ENCODE measurements around the gene RNF217.
"Not testable (repeated sequence)": the region's sequence is repeated elsewhere in the genome, so short reads cannot be mapped to it uniquely, and the experiment has no call there.

Gene RNF217, protein sequence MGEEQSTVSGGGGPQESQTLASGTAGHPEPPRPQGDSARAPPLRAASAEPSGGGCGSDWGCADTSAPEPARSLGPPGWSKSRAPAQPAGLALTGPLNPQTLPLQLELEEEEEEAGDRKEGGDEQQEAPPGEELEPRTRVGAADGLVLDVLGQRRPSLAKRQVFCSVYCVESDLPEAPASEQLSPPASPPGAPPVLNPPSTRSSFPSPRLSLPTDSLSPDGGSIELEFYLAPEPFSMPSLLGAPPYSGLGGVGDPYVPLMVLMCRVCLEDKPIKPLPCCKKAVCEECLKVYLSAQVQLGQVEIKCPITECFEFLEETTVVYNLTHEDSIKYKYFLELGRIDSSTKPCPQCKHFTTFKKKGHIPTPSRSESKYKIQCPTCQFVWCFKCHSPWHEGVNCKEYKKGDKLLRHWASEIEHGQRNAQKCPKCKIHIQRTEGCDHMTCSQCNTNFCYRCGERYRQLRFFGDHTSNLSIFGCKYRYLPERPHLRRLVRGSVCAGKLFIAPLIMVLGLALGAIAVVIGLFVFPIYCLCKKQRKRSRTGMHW

DNA sequence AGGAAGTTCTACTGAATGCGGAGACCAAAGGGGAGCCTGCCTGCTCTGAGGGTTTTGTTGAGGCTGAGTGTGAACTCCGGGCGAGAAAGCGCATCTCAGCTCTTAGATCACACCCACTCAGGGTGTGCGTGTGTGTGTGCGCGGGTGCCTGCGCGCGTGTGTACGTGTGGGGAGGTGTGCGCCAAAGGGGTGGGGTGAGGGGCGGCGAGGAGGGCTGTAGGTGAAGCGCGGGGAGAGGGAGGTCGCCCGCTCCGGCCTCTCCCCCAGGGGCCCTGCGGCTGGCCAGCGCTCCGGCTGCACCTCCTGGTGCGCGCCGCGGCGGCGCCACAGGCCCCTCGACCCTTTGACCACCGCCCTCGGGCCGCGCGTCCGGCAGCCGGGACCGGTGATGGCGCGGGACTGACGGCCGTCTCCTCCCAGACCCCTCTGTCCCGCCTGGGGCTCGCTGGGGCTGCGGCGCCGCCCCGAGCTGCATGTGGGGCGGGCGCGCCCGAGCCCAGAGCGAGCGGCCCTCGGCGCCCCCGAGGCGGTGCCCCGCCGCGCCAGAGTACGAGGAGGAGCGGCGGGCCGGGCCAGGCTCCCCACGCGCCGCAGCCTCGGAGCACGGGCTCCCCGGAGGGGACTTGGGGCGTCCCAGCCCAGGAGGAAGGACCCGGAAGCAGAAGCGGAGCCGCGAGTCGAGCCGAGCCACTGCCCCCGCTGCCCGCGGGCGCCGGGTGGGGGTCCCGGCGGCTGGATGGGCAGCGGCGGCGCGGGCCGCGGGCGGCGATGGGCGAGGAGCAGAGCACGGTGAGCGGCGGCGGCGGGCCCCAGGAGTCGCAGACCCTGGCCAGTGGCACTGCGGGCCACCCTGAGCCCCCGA lies at the start of gene RNF217:
Gene RNF217 (plus strand): TSS at position 661 of the 862 bp plus-strand sequence. CDS start 108 bp downstream, at position 769.
- no peak for DNase-seq

DNA sequence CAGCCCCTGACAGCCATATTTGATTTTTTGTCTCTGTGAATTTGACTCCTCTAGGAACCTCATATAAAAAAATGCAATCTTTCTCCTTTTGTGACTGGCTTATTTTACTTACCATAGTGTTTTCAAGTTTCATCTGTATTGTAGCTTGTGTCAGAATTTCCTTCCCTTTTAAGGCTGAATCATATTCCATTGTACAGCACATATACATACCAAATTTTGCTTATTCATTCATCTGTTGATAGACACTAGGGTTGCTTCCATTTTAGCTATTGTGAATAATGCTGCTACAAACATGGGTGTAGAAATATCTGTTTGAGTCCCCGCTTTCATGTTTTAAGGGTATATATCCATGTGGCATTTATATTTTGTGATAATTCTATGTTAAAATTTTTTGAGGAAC lies 49.2 kb upstream of the RNF217 start:
- no peak for DNase-seq

DNA sequence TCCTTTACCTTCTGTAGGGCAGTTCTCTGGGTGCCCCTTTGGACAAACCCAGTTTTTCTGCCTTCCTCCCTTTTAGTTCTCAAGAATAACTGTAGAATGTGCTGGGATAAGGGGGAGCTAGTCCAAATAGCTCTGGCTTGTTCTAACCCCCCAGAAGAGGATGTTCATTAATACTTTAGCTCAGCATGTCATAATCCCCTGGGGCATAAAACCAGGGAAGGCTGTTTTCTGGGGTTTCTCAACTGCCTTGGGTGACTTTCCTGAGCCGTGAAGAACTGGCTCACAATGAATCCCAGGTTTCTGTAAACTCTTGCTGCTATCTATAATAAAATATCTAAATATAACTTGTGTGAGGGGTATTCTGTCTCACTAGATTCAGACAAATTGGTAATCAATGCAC lies 44.5 kb upstream of the RNF217 start:
- no peak for DNase-seq

DNA sequence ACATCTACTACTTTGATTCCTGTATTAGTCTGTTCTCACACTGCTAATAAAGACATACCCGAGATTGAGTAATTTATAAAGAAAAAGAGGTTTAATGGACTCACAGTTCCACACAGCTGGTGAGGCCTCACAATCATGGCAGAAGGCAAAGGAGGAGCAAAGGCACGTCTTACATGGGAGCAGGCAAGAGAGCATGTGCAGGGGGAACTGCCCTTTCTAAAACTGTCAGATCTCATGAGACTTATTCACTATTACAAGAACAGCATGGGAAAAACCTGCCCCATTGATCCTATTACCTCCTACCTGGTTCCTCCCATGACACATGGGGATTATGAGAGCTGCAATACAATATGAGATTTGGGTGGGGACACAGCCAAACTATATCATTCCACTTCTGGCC lies 42.5 kb upstream of the RNF217 start:
- DNase-seq: not testable (repeated sequence)

DNA sequence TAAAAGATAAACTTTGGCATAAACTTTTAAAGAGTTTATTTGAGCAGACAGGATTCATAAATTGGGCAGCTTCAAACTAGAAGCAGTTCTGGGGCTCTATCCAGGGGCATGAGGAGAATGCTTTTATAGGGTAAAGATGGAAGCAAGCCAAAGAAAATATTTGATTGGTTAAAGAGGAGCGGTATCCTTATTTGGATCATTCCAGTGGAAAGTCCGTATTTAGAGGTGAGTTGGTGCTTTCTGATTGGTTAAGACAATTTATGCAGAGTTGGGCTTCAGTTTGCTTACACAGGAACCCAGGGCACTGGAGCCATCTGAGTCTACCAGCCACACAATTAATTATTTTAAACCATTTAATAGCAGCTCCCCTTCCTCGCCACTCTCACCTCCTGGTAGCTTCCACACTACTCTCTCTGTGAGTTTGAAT lies 37.9 kb upstream of the RNF217 start:
- DNase-seq: no peak

DNA sequence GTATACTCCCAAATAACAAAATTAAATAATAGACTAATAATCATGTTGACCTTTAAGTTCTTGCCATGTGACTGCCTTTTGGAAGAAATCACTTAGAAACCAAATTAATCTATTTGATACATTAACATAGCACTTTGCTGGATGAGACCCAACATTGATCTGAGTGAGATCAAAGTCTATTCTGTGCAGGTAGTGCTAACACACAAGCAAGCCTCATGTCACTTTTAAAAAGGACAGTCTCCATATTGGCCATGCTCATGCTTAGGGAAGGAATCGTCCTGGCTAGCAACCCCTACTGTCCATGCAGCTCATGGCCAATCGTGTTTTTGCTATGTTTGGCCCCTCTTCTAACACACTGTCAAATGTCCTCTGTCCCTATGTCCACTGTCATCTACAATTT lies 35.8 kb upstream of the RNF217 start:
- no peak for DNase-seq

DNA sequence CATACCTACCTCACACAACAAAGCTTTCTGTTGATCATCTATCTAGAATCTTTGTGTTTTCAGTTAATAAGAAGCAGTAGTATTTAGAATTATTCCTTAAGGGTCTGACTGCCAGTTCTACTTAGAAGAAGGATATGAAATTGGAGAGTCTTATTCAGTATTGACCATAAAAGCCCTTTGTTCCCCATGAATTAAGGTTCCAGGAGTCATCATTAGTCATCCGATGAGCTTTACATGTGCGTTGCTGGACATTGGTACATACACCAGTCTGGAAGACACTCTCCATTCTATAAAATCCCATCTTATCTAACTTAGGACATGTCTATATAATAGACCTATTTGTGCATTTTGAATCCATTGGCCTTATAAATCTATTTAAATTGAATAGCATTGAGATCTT lies 34.4 kb upstream of the RNF217 start:
- no peak for DNase-seq

DNA sequence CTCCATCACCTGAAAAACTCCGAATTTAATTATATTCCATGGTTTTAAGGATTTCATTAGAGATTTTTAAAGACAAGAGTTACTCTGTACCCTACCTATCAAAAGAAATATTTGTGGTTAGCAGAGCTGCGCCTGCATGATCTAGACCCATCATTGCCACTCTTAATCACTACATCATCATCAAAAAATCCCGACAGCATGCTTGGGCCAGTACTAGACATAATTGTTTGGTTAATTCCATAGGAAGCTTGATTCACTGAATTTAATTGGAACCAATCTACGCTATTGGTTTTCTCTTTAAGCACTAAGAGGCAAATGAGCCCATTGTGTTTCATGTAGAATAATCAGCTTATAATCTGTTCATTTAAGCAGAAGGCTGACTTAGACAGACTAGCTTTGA lies 33.4 kb upstream of the RNF217 start:
- no peak for DNase-seq

DNA sequence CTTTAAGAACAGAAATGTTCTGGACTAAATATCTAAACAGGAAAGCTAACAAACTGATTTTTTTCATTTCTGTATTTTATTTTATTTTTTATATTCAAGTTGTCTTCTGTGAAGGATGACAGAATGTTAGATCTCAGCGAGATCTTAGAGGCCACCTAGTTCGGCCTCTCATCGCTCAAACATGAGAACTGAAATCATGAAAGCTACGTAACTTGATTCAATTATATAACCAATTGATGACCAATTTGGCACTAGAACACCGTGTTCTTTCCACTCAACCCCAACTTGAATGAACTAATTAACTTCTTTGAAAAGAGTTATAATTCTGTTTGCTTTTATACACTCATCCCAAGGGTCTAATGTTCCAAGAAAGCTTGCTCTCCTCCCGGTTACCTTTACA lies 24.6 kb upstream of the RNF217 start:
- DNase-seq: no peak

DNA sequence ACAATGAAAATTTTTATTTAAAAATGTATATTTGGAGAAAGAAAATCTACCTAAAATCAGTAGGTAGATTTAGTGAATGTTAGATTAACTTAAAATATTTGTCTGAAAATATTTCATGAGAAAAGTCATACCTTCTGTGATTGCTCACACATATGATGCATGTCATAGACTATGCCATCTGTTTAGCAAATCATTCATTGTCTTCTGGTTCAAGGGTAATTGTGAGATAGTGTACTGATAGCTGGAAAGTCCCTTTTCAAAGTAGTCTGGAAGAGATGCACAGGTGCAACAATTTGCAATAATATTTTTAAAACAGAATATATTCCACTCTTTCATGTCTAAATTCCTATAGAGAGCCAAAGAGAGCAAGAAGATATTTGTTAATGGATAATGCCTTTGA lies 21.0 kb upstream of the RNF217 start:
- no peak for DNase-seq

DNA sequence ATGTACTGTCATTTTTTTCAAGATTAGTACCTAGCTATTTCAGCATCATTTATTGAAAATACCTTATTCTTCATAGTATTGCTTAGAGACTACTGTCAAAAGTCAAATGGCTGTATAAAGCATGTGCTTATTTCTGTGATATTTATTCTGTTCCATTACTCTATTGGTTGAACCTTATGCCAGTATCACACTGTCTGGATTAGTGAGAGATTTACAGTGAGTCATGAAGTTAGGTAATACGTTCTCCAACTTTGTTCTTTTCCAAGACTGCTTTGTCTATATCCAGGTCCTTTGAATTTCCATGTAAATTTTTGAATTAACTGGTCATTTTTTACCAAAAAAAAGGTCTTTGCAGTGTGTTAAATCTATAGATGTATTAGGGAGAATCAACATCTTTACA lies 18.6 kb upstream of the RNF217 start:
- no peak for DNase-seq

DNA sequence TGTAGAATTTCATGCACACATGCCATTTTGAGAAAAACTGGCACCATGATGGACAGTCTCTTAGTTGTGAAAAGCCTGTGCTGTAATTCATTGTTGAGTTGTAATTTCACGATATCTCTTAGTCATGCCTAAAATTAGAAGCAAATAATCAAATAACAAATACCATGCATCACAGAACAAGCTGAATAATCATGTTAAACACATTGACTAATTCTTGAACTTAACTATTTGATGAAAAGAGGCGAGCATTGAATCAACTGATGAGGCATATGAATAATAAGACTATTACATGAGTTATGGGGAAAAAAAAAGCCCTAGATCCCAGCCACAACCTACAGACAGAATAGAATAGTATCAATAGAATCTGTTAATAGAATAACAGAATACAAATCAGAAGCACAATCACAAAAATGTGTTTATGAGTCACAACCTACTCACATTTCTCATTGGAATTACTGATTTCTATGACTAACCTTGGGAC lies 14.2 kb upstream of the RNF217 start:
- no peak for DNase-seq

DNA sequence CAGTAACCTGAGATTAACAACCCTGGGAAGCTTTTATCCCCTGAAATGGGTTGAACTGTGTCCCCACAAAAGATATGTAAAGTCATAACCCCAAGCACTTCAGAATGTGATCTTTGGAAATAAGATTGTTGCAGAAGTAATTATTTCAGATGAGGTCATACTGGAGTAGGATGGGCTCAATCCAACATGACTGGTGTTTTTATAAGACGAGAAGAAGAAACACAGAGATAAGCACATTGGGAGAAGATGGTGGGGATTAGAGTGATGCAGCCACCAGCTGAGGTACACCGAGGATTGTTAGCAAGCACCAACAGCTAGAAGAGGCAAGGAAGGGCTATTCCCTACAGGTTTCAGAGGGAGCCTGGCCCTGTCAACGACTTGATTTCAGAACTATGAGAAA lies 12.5 kb upstream of the RNF217 start:
- DNase-seq: no peak

DNA sequence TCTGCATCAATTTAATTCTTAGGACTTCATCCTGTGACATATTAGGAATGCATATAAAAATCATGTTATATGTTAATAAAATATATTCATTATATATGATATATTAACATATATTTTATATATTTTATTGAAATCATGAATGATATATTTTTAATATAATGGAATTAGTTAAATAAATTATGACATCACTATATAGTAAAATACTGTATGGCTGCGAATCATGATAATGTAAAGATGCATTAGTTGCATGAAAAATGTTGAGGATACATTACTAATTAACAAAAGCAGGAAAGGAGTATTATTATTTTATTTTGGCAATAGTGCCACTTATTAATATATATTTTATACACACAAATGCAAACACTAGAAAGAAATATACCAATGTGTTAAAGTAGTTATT lies 8.4 kb upstream of the RNF217 start:
- no peak for DNase-seq

DNA sequence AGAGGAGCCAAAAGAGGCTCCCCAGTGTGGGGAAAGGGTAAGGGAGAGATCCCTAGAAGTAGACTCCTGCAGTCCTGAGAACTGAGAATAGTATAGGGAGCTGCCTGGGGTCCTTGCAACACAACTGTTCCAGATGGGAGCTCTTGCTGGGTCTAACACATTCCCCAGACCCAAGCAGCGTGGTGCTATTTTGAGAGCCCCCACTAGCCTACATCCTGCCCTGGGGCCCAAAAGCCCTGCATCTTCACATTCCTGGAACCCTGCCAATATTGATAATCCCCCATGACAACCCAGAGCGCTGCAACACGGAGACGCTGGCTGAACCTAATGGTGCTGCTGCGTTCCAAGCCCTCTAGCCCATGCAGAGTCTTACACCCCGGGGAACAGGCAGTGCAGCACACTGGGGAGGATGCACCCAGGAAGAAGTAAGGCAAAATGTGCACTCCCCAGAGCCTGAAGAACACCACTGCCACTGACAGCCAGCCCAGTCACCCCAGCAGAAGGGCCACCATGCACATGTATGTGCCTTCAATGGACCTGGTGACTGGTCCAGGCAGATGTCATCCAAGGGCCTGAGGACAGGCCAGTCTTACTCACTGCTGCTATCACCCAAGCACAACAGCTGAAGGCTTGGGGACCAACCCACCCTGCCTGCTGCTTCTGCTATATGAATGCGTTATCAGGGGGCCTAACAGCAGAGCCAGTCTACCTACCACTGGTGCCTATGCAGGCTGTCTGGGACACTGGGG lies 7.0 kb upstream of the RNF217 start:
- no peak for DNase-seq

DNA sequence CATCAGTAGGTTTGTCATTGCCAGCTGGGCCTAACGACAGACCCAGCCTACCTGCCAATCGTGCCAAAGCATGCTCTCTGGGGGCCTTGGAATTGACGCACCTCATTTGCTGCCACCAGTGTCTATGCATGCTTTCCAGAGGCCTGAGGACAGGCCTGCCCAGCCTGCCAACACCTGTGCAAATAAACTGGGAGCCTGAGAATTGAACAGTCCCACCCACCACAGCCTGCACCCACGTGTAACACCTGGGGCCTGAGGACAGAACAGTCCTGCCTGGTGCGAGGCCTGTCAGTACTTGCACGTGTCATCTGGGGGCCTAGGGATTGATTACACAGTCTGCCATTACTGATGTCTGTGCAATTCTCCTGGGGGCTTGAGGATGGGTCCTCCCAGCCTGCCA lies 6.2 kb upstream of the RNF217 start:
- DNase-seq: no peak

DNA sequence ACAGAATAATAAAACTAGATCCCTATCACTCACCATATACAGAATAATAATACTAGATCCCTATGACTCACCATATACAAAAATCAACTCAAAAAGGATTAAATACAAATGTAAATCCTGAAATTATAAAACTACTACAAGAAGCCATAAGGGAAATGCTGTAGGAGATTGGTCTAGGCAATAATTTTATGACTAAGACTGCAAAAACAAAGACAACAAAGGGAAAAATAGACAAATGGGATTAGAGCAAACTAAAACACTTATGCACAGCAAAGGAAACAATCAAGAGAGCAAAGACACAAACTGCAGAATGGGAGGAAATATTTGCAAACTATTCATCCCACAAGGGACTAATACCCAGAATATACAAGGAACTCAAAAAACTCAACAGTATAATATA lies 4.1 kb upstream of the RNF217 start:
- DNase-seq: no peak

DNA sequence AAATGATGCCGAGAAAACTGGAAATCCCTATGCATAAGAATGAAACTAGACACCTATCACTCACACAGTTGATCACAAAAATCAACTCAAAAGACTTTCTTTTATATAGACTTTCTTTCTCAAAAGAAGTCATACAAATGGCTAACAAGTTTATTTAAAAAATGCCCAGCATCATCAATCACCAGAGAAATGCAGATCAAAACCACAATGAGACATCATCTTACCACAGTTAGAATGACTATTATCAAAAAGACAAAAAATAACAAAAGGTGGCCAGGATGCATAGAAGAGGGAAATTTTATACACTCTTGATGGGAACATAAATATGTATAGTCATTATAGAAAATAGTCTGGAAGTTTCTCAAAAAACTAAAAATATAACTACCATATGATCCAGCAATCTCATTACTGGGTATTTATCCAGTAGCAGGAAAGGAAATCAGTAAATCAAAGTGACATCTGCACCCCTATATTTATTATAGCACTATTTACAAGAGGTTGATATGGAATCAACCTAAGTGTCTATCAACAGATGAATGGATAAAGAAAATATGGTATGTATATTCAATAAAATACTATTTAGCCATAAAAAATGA lies 3.4 kb upstream of the RNF217 start:
- DNase-seq: no peak

DNA sequence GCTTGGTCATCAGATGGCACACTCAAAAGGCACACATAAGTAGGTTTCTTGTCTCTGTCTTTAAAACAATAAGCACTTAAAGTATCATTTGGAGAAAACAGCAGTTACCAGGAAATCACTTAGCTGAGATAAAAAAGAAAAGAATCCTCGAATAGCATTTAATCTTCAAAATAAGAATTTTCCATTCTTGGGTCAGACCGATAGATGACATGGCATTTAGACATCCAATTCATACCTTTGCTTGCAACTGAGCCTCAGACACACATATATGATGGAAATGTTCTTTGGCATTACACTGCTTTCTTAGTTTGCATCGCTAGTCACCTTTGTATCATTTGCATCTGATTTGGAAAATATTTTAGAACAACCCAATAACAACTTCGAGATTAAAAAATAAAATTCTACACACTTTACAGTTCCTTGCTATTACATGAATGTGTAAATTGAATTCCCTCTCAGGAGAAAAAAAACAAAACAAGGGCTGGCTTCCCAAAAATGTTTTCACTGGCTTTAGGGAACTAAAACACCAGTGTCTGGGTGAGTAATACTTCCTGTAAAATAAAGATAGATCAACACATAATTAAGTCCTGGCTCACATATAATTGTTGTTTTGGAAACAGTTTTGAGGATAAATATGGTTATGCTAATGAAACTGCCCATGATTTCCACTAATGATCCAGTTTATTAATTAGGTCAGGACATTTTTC lies 1.3 kb upstream of the RNF217 start:
- DNase-seq: no peak

DNA sequence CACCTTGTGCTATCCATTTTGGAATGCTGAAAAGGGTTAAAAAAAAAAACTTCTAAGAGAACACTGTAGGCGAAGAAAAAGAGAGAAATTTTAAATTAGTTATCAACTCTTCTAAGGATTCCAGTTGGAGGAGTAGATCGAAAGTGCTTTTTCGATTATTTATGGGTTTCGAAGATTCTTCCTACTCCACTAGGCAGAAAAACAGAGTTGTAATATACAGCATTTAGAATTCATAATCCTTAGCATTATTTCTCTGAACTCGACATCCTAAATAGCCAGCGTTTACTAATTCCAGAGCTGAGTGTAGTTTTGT lies 817 bp upstream of the RNF217 start:
- DNase-seq: no peak

DNA sequence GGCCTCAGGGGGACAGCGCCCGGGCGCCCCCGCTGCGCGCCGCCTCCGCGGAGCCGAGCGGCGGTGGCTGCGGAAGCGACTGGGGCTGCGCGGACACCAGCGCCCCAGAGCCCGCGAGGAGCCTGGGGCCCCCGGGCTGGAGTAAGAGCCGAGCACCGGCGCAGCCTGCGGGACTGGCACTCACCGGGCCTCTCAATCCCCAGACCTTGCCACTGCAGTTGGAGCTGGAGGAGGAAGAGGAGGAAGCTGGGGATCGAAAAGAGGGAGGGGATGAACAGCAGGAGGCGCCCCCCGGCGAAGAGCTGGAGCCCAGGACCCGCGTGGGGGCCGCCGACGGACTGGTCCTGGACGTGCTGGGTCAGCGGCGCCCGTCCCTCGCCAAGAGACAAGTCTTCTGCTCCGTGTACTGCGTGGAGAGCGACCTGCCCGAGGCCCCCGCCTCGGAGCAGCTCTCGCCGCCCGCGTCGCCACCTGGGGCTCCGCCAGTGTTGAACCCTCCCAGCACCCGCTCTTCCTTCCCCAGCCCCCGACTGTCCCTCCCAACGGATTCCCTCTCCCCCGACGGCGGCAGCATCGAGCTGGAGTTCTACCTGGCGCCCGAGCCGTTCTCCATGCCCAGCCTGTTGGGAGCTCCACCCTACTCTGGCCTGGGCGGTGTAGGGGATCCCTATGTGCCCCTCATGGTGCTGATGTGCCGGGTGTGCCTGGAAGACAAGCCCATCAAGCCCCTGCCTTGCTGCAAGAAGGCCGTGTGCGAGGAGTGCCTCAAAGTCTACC lies 590 bp downstream of the RNF217 start:
- DNase-seq: no peak
